Glomerular visceral epithelial cell (primary cell): ENCODE measurements around the gene TSHZ2.

Experiments used
- DNase-seq: peaks from one replicate; pipeline ENCODE4 v3.0.0-alpha.2; 2016; ENCODE audit errors: extremely low spot score

TSHZ2 gene

DNA sequence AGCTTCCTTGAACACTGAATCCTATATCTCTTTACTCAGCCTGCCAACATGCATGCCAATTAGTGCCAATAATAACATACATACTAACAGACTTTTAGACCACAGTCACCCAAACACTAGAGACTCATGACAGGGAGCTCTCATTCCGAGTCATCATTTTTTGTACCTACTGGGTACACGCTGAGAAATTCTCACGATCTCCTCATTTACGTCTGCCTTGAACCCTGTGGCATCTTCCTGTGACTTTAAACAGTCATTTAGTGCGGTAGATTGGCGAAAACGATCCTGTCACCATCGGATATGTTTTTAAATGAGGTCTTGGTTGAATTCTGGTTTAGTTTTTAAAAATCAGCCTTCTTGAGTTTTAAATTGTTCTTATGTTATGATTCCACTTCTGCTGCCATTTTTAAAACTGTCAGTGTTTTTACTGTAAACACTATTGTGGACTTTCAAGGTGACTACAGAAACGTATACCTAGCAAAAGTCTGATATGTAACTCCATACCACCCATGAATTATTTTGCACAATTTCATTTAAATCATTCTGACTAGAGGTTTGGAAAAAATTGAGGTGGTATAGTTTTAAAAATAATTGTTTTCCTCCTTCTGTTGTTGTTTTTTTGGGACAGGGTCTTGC, 275.4 kb downstream of the TSHZ2 start:
- no peak for DNase-seq

DNA sequence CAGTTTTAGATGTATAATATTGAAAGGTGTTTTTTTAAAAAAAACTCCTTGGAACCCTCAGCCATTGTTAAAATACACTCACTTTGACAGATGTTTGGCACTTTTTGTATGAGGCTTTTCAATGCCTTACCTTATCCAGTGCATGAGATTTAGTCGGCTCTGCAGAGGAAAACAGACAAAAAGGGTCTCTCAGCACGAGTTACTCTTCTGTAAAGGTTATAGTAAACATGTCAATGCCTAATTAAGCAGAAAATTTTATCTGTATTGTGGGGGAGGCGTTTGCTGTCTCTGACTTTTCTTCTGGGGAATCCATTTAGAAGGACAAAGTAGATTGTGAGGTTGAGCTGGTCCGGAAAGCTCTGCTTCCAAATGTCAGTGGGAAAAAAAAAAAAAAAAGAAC, 278.3 kb downstream of the TSHZ2 start:
- DNase-seq, result no peak

- no peak for DNase-seq
Measured at GRCh38 chr20:53252002-53252401, 279.8 kb downstream of the TSHZ2 start.

DNA sequence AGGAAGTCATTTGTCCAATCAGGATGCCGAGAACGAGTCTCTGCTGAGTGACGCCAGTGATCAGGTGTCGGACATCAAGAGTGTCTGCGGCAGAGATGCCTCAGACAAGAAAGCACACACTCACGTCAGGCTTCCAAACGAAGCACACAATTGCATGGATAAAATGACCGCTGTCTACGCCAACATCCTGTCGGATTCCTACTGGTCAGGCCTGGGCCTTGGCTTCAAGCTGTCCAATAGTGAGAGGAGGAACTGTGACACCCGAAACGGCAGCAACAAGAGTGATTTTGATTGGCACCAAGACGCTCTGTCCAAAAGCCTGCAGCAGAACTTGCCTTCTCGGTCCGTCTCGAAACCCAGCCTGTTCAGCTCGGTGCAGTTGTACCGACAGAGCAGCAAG, 281.5 kb downstream of the TSHZ2 start:
- no peak for DNase-seq

- no peak for DNase-seq
Measured at GRCh38 chr20:53255102-53255710, 283.0 kb downstream of the TSHZ2 start.

- DNase-seq, result no peak
Measured at GRCh38 chr20:53258741-53259140, 286.6 kb downstream of the TSHZ2 start.

- no peak for DNase-seq
Measured at GRCh38 chr20:53260168-53260567, 288.0 kb downstream of the TSHZ2 start.

DNA sequence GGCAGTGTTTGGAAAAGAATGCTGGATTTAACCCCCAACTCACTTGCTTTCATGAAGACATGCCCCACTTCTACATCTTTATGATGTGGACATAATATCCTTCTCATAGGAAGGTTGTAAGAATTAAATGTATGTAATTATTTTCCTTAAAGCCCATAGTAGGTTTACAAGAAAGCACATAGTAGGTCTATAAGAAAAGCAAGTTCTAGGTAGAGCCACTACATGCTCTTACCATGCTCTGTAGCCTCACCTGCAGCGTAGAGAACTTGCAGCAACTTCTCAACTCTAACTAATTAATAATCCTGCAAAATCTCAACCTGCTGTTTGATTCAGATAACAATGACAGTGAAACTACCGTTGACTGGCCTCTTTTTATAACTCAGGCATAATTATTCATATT, 288.4 kb downstream of the TSHZ2 start:
- DNase-seq, result no peak

GRCh38 chr20:53262365-53262764, 290.2 kb downstream of the TSHZ2 start:
- DNase-seq, result no peak

GRCh38 chr20:53263554-53264438, 291.6 kb downstream of the TSHZ2 start:
- DNase-seq, result no peak

DNA sequence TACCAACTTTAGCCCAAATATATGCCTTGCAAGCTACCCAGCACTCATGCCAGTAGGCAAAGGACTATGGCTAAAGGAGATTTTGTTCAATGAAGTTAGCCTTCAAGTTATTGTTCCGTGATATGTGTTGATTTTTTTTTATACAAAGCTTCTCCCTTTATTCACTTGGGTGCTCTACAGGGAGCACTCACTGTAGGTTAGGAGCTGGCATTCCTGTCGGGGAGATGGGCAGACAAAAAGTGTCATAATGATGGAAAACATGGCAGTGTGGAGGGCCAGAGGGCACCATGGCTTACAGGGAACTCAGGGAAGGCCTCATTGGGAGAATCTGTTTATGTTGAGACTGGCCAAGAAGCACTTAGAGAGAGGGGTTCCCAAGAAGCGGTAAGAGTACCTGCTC, 292.4 kb downstream of the TSHZ2 start:
- DNase-seq, result no peak

DNA sequence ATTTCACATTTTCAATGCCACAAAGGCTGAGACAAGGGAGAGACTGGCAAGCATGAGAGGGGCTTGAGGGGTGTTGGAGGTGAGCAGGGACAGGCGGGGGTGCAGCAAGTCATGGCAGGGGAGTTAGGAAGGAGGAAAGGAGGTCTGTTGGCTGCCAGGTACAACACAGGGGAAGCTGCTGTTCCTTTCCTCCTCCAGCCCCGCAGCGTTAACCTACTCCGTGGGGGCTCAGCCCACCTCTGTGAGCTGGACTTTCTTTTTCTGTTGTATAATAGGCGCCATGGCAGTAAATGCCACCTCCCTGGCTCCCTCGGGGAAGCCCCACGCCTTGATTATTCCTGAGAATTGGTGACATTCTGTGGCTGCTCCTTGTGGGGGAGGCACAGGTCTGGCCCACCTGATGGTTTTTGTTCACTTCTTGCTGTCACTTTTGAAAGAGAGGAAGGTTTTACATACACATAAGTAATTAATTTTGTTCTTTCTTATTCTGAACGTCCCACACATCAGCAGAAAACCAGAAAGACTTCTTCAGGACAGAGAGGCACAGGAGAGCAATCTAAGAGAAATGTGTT, 293.2 kb downstream of the TSHZ2 start:
- no peak for DNase-seq

DNA sequence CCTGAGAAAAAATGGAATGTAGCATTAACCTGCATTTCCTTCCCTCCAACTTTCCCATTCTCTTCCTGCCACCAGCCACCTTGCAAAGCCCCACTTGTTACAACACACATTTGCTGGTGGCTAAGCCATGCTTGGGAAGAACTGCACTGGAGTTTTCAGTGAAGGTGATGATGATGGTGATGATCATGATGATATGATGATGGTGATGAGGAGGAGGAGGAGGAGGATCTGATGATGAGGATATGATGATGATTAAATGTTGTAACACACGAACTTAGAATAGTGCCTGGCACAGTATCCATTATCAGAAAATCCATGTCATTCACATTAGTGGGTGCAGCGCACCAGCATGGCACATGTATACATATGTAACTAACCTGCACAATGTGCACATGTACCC, 297.2 kb downstream of the TSHZ2 start:
- no peak for DNase-seq

DNA sequence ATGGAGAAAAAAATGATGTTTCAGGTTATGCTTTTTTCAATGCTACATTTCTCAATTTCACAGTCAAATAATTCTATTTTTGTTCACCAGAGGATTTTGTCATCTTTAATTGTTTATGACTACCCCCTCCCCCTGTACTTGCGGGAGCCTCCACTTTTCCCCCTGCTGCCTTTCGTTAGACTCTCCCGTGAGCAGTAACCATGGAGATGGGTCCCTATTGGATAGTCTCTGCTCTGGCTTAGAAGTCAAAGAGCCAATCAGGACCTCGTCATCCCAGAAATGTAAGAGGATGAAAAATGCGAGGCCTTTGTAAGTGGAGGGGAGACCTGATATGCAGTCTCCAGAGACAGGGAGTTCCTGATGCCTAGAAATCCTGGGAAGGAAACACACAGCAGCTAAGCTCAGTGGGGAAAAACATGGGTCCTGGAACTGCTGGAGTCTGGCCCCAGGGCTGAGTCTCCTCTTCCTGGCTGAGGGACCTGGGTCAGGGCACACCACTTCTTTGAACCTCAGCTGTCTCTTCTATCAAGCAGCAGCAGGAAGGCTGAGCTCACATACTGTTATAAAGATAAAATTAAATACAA, 298.7 kb downstream of the TSHZ2 start:
- DNase-seq, result no peak

- DNase-seq, result no peak
Measured at GRCh38 chr20:53274365-53274764, 302.2 kb downstream of the TSHZ2 start.

GRCh38 chr20:53274807-53275206, 302.6 kb downstream of the TSHZ2 start:
- no peak for DNase-seq

DNA sequence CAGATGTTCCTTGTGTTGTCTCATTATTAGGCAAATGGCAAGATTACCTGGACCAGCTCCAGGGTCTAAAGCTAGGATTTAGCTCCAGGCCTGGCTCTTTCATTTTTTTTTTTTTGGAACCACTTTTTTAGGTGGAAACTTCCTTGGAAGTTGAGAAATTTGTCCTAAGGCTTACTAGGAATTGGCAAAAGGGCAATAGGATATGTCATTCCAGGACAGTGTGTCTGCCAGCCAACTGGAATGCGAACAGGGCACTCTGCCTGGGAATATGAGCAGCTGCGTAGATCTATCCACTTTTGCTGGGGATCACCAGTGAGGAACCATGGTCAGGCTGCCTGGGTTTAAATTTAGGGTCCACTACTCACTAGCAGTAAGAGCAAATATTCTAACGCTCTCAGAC, 304.0 kb downstream of the TSHZ2 start:
- DNase-seq, result no peak

GRCh38 chr20:53278555-53278954, 306.4 kb downstream of the TSHZ2 start:
- DNase-seq, result no peak

DNA sequence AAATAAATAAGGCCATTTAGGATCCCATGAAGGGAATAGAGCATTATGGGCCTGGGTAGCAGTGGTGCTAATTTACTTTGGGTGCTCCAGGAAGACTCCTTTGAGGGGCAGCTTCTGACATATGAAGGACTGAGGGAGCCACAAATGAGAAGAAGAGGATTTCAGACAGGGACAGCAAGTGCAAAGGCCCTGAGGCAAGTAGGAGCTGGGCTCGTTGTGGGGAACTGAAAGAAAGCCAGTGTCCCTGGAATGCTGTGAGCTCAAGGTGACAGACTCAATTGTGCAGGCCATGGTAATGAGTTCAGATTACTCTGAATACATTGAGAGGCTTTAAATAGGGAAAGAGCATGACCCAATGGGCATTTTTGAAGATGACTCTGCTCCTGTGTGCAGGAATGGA, 307.6 kb downstream of the TSHZ2 start:
- no peak for DNase-seq

DNA sequence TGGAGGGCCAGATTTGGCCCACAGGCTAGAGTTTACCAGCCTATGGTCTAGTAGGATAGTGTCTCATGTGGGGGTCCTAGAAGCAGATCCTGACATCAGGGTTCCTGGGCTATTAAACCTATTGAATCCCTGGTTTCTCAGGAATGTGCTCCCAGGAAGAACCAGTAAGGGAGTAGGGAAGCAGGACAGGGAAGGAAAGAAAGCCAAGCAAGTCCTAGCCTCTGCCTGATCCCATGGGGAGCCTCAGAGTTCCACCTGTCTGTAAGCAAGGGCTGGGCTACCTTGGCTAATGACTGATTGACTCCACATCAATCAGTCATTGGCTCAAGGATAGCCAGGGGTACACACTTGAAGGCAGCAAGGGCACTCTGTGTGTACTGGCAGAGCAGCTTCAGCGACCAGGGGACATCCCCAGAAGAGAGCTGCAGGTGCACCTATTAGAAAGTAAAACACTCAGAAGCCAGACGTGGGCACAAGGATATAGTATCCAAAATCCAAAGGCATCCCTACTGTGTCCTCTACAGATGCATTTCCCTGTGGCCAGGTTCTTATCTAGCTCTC, 309.5 kb downstream of the TSHZ2 start:
- no peak for DNase-seq

DNA sequence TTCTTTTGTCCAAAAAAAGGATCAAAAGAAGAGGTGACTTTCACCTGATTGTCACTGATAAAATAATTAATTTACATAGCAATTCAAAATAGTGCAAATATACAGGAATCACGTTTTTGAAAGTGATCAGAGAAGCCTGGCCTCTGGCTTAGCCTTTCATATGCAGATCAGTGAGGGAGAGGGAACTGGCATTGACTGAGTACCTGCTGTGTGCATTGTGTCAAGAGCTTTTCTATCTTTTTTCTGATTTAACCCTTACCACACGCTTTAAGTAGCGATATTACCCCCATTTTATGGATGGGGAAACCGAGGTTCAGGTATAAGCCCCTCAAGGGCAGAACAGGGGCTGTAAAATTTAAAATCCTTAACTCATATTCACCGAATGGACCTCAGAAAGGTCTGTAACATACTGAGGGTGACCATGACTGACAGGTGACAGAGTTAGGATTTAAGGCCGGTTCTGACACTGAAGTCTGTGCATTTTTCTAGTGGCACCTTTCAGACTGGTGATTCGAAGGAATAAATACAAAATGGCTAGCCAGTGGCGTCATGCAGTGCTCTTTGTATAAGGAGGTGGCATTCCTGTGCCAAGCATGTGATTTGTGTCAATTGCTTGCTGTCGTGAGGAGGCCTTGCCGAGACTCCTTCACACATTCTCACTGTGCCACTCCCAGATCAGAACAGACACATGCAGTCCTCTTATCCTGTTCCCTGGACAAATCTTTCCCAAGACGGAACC, 310.2 kb downstream of the TSHZ2 start:
- DNase-seq, result no peak
